Endometrium (tissue), 2 donors: Measurements from ENCODE around the gene MSI2.

ENCODE experiments used
- FAIRE-seq: peaks from 2 replicates; lab custom pipeline; 2012; peaks lifted over from hg19 to GRCh38; lab: Jason Lieb, UNC
- donor health status: control.
- donor health status: control.

MSI2 gene

GRCh38 chr17:57697197-57697596, 440.9 kb downstream of the MSI2 start:
- FAIRE-seq: no peak

DNA sequence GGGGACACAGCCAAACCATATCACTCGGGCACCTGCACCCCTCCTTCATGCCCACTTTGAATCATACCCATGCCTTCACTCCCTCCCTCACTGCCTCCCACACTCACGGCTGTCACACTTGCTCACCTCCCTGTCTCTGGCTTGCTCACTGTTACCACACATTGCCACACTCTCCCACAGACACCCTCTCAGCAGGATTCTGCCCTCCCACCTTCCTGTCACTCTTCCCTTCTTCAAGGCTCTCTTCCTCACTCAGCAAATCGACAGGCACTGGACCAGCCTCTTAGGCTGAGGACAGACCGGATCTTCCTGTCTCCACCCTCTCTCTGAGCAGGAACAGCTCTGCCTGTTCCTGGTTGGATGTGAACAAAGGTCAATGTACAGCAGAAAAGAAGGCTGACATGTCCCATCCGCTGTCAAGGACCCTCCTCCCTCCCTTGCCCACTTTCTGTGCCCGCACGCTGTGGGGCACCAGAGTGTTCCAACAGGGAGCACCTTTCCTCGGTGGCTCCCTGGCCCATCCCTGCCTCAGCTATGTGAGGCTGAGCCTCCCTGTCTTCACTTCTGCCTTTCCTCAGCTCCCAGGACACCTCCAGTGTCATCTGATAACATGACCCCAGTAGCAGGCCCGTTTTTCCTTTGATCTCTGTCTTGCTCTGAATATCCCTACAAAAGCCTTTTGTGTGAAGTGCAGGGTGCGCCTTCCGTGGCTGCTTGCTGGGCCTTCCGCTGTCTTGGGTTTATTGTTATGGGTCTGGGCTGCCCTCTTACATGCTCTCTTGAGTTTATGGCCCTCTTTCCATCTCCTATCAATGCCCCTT, 441.8 kb downstream of the MSI2 start:
- no peak for FAIRE-seq

- no peak for FAIRE-seq
These were observed 443.5 kb downstream of the MSI2 start for GRCh38 chr17:57699751-57700219.

GRCh38 chr17:57701124-57701523, 444.8 kb downstream of the MSI2 start:
- FAIRE-seq: no peak

DNA sequence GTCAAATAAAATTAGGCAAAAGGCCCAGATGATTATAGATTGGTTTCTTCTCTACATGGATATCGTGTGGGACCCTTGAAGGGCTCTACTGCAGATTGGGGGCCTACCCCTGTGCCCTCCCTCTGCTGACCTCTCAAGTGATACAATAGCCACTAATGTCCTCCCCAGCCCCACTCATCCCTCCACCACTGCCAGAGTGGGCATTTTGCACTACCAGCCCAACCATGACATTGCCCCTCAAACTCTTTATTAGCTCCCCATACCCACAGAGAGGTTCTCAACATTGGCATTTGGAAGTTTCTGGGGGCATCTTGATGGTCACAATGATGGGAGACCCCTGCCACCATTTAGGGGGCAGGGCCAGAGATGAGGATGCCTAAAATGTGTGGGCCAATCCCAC, 446.9 kb downstream of the MSI2 start:
- no peak for FAIRE-seq

- no peak for FAIRE-seq
These were observed 448.1 kb downstream of the MSI2 start for GRCh38 chr17:57704448-57704847.

- FAIRE-seq: no peak
These were observed 449.8 kb downstream of the MSI2 start for GRCh38 chr17:57705921-57706695.

GRCh38 chr17:57706761-57707160, 450.4 kb downstream of the MSI2 start:
- no peak for FAIRE-seq

- FAIRE-seq: no peak
These were observed 451.6 kb downstream of the MSI2 start for GRCh38 chr17:57707892-57708291.

- no peak for FAIRE-seq
These were observed 452.1 kb downstream of the MSI2 start for GRCh38 chr17:57708410-57708809.

GRCh38 chr17:57713140-57713539, 456.8 kb downstream of the MSI2 start:
- FAIRE-seq: no peak

DNA sequence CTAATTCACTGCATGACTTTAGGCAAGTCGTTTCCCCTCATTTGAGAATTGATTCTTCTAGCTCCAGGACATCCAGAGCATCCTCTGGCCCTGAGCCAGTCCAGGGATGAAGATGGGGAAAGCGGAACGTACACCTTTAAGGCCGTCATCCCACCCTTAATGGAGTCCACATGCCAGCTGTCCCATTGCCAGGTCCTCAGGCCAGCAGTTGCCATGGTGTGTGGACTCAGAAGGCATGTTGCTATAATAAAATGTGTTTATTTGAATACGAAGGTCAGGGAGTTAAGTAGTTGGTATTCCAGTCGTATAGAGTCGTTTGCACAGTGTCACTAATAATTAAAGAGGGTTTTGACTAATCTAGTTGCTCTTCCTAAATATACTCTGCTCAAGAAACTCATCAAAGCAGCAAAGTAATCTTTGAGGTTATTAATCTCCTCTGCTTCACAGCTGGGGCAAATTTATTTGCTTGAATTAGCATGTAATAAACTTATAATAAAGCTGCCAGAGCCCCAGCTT, 458.4 kb downstream of the MSI2 start:
- FAIRE-seq: no peak

- no peak for FAIRE-seq
These were observed 459.7 kb downstream of the MSI2 start for GRCh38 chr17:57715981-57716380.

GRCh38 chr17:57718878-57719277, 462.6 kb downstream of the MSI2 start:
- FAIRE-seq: no peak

DNA sequence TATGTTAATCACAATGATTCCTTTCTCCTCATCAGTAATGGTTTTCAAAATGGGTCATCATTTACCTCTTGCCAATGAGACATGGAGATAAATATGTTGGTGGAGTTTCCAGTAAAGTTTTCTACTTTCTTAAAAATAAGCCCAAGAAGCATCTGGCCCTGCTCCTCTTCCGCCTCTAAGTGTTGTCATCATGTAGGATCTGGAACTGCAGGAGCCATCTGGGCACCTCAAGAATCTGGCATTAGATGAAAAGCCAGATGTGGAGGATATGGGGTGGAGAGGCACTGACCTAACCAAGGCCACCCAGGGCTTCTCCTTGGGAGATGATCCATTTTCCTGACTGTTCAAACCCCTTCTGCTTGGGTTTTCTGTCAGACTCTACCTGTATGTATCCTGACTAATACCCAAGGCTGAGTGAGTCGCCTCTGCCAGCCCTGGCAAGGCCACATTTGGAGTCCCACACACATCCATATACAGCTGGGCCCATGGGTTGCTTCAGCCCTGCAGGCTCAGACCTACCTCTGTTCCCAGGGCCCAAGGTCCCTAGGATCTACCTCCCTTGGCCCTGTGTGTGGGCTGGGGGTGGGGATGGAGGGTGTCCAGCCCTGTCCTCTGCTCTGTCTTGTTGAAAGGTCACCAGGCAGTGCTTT, 464.2 kb downstream of the MSI2 start:
- no peak for FAIRE-seq

DNA sequence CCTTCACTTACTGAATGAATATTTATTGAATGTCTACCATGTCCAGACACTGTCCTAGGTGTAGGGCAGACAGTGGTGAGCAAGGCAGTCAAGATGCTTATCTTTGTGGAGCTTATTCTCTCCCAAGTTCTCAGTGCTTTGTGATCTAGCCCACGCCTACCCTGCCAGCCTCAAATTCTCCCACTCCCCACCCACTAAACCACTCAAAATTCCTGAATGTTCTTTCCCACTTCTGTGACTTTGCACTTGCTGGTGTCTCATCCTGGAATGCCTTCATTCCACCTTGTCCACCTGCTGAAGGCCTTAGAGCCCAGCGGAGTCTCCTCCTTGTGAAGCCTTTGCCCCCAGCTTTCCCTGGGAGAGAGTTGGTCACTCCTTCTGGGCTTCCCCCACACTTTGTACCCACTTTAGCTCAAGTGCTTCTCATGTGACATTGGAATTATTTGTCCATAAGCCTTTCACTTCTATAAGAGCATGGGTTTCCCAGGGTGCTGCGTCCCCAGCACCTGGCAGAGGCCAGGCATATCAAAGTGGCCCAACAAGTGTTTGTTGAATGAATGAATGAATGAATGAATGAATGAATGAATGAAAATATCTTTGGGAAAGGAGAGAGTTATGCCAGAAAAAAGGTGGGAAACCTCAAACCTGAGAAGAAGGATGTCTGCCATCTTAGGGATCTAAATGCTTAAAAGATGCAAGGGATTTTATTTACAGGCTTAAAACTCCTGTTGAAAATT, 465.8 kb downstream of the MSI2 start:
- no peak for FAIRE-seq

DNA sequence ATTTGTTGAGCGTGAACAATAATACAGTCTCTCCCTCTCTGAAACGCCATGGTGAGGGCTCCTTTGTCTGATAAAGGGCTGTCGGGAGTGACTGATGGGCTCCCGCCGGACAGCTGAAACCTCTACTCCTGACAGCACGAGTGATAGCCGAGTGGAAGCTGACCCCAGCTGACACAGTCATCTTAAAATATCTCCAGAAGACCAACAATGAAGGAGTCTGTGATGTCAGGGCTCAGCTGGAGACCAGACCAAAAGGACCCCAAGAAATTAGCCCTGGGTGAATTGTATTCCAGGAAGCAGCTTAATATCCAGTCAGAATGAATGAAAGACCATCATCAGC, 466.4 kb downstream of the MSI2 start:
- FAIRE-seq: no peak

DNA sequence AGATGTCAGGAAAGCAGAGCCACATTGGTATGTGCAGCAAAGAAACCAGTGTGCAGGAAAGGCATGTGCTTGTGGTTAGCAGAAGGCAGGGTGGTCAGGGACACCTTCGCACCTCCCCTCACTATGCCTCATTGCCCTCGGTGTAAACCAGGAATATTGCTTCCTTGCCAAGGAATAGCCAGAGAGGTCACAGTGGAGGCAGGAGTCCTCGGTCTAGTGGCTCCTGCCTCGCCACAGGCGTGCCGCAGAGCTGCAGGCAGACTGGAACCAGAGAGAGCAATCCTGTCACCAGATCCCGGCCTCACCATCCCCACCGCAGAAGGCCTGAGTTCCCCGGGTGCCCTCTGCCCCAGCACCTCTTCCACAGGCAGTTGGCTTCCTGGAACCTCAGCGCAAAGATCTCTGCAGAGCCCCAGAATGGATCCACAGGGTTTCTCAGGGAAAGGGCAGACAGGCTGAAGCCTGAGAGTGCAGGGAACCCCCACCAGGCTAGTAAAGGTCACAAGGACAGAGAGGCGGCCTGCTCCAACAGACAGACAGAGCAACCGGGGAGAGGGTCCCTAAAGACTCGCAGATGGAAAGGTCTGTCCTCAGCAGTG, 467.2 kb downstream of the MSI2 start:
- no peak for FAIRE-seq

GRCh38 chr17:57724026-57724728, 467.9 kb downstream of the MSI2 start:
- FAIRE-seq: no peak

DNA sequence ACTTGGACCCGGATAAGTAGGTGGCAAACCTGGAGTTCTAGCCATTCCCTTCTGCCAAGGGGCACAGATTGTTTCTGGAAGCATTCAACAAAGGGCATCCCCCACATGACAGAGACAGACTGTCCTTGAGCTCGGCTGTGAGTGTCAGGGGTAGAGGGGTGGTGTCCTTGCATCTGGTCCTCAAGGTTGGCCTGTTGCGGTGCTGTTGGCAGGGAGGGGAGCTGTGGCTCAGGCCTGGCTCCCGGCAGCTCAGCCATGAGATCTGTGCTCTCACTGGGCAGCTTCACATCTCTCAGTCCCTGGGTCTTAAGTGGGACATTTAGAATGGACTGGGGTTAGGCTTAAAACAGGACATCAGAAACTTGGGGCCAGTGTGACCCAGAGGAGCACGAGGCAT, 468.4 kb downstream of the MSI2 start:
- no peak for FAIRE-seq

DNA sequence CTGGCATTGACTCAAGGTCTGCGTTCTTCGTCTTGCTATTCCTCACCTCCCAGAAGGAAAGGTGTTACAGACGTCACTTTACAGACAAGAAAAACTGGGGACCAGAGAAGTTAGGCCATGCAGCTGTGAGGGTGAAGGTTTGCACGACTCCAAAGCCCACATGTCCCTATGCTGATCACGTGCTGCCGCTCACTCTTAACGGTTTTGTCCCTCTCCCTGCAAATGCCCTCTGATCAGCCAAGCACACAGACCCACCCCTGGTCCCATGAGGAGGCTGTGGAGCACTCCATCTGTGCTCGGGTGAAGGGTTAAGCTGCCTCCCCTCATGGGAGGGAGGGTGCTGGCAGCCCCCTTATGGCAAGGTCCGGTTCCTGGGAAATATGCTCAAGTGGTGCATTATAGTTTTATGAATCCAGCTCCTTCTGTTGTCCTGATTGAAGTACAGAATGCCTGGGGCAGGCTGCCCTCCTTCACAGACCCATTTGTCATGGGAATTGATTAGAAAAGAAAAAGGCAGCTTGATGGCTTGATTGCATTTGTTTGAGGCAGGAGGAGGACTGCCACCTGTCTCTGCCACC, 470.0 kb downstream of the MSI2 start:
- no peak for FAIRE-seq
